RKO (cell line): Measurements from ENCODE around the gene GUCA2A.
"Not testable (repeated sequence)": the region's sequence is repeated elsewhere in the genome, so short reads cannot be mapped to it uniquely, and the experiment has no call there.

Source experiments
- DNase-seq: peaks from one replicate; pipeline ENCODE4 v3.0.0-alpha.2; 2016; ENCODE audit warnings: low spot score

The GUCA2A gene

GRCh38 chr1:42164551-42165420, at the start of gene GUCA2A:
Gene GUCA2A, minus strand, starts transcription at chr1:42164745. Its CDS starts 33 bp downstream, at chr1:42164712.
- DNase-seq = no peak

- peak; percentile 8 for DNase-seq
Observed at GRCh38 chr1:42211224-42211623, 46.7 kb upstream of the GUCA2A start.

GRCh38 chr1:42210421-42211133, 46.0 kb upstream of the GUCA2A start:
- no peak for DNase-seq

GRCh38 chr1:42209526-42210251, 45.1 kb upstream of the GUCA2A start:
- DNase-seq = no peak

GRCh38 chr1:42206930-42207329, 42.4 kb upstream of the GUCA2A start:
- DNase-seq = not testable (repeated sequence)

GRCh38 chr1:42206164-42206563, 41.6 kb upstream of the GUCA2A start:
- DNase-seq = peak; percentile 59

- no peak for DNase-seq
Observed at GRCh38 chr1:42201986-42202385, 37.4 kb upstream of the GUCA2A start.

- no peak for DNase-seq
Observed at GRCh38 chr1:42198251-42198650, 33.7 kb upstream of the GUCA2A start.

GRCh38 chr1:42195841-42196240, 31.3 kb upstream of the GUCA2A start:
- no peak for DNase-seq

- DNase-seq = no peak
Observed at GRCh38 chr1:42192106-42192505, 27.6 kb upstream of the GUCA2A start.

GRCh38 chr1:42191319-42191718, 26.8 kb upstream of the GUCA2A start:
- no peak for DNase-seq

- DNase-seq = no peak
Observed at GRCh38 chr1:42189931-42190853, 25.6 kb upstream of the GUCA2A start.

- DNase-seq = no peak
Observed at GRCh38 chr1:42186152-42186551, 21.6 kb upstream of the GUCA2A start.

GRCh38 chr1:42184616-42185015, 20.1 kb upstream of the GUCA2A start:
- no peak for DNase-seq

GRCh38 chr1:42183957-42184268, 19.4 kb upstream of the GUCA2A start:
- no peak for DNase-seq

GRCh38 chr1:42183210-42183956, 18.8 kb upstream of the GUCA2A start:
- no peak for DNase-seq

GRCh38 chr1:42181687-42182086, 17.1 kb upstream of the GUCA2A start:
- DNase-seq = no peak

GRCh38 chr1:42179900-42180329, 15.4 kb upstream of the GUCA2A start:
- DNase-seq = no peak

GRCh38 chr1:42179275-42179674, 14.7 kb upstream of the GUCA2A start:
- DNase-seq = no peak

- DNase-seq = no peak
Observed at GRCh38 chr1:42178249-42178648, 13.7 kb upstream of the GUCA2A start.

- DNase-seq = no peak
Observed at GRCh38 chr1:42177541-42177981, 13.0 kb upstream of the GUCA2A start.
